SK-N-SH treated with all-trans-retinoic acid at 6 μM for 48 hours (cell line): ENCODE results near the gene FXR2.

ENCODE experiments used
- ATAC-seq: fragments of 200-7000 bp; cut with Tn5 transposase; 3 replicates; pipeline ENCODE4 v1.9.1; 2020; ENCODE audit warnings: mild to moderate bottlenecking, moderate library complexity
- ARNTL ChIP-seq: fragments of 450-650 bp; formaldehyde crosslinking; IDR thresholded peaks from 2 replicates; pipeline ENCODE4 v1.5.0; 2020; ENCODE audit warnings: low read depth, mild to moderate bottlenecking, moderate library complexity, borderline replicate concordance
- BACH2 ChIP-seq: fragments of 250-450 bp; sonication (Bioruptor Pico); IDR thresholded peaks from 2 replicates; pipeline ENCODE4 v1.9.0; 2021; ENCODE audit warnings: mild to moderate bottlenecking, borderline replicate concordance
- ESRRG ChIP-seq: fragments of 250-450 bp; sonication (Bioruptor Pico); IDR thresholded peaks from 2 replicates; pipeline ENCODE4 v1.6.1; 2021; ENCODE audit warnings: mild to moderate bottlenecking
- GLIS3 ChIP-seq: fragments of 250-450 bp; sonication (Bioruptor Pico); IDR thresholded peaks from 2 replicates; pipeline ENCODE4 v1.5.0; 2020; ENCODE audit warnings: mild to moderate bottlenecking, moderate library complexity
- ISL1 ChIP-seq: fragments of 250-450 bp; sonication (Bioruptor Pico); IDR thresholded peaks from 2 replicates; pipeline ENCODE4 v2.1.2; 2022; ENCODE audit warnings: mild to moderate bottlenecking, moderate library complexity
- OSR1 ChIP-seq: fragments of 250-450 bp; sonication (Bioruptor Pico); IDR thresholded peaks from 2 replicates; pipeline ENCODE4 v1.8.0; 2022; ENCODE audit warnings: moderate library complexity, mild to moderate bottlenecking, inconsistent platforms
- PPARA ChIP-seq: fragments of 250-450 bp; sonication (Bioruptor Pico); IDR thresholded peaks from 2 replicates; pipeline ENCODE4 v1.5.0; 2020; ENCODE audit warnings: mild to moderate bottlenecking, borderline replicate concordance
- RARB ChIP-seq: fragments of 250-450 bp; sonication (Bioruptor Pico); IDR thresholded peaks from 2 replicates; pipeline ENCODE4 v1.8.0; 2021; ENCODE audit warnings: mild to moderate bottlenecking, moderate library complexity
- SNAI2 ChIP-seq: fragments of 250-450 bp; sonication (Bioruptor Pico); IDR thresholded peaks from 2 replicates; pipeline ENCODE4 v1.5.0; 2020; ENCODE audit warnings: mild to moderate bottlenecking, moderate library complexity
- TCF4 ChIP-seq: fragments of 250-450 bp; sonication (Bioruptor Pico); IDR thresholded peaks from 2 replicates; pipeline ENCODE4 v1.8.0; 2021; ENCODE audit warnings: mild to moderate bottlenecking, moderate library complexity, borderline replicate concordance
- TOX ChIP-seq: fragments of 250-450 bp; sonication (Bioruptor Pico); IDR thresholded peaks from 2 replicates; pipeline ENCODE4 v1.8.0; 2021; ENCODE audit warnings: mild to moderate bottlenecking, moderate library complexity, borderline replicate concordance
- ZC3H10 ChIP-seq: fragments of 250-450 bp; sonication (Bioruptor Pico); IDR thresholded peaks from 2 replicates; pipeline ENCODE4 v1.5.1; 2021; ENCODE audit warnings: mild to moderate bottlenecking, moderate library complexity
- ZFP3 ChIP-seq: fragments of 250-450 bp; sonication (Bioruptor Pico); IDR thresholded peaks from 2 replicates; pipeline ENCODE4 v1.5.0; 2020; ENCODE audit warnings: mild to moderate bottlenecking, moderate library complexity
- ZFP30 ChIP-seq: fragments of 450-650 bp; formaldehyde crosslinking; IDR thresholded peaks from 2 replicates; pipeline ENCODE4 v1.5.0; 2022; ENCODE audit warnings: mild to moderate bottlenecking, moderate library complexity
- ZNF565 ChIP-seq: fragments of 450-650 bp; formaldehyde crosslinking; conservative IDR thresholded peaks from 2 replicates; pipeline ENCODE4 v1.5.0; 2020; ENCODE audit warnings: low read depth, mild to moderate bottlenecking, moderate library complexity
- ZNF70 ChIP-seq: fragments of 450-650 bp; formaldehyde crosslinking; IDR thresholded peaks from 2 replicates; pipeline ENCODE4 v1.5.0; 2020; ENCODE audit warnings: mild to moderate bottlenecking, moderate library complexity
- ZNF8 ChIP-seq: fragments of 450-650 bp; formaldehyde crosslinking; IDR thresholded peaks from 2 replicates; pipeline ENCODE4 v1.5.0; 2020; ENCODE audit warnings: mild to moderate bottlenecking, moderate library complexity
- TF ChIP-seq, protein P1 (sequence below): fragments of 250-450 bp; sonication (Bioruptor Pico); IDR thresholded peaks from 2 replicates; pipeline ENCODE4 v1.5.1; 2020; ENCODE audit warnings: low read depth, mild to moderate bottlenecking, moderate library complexity
- TF ChIP-seq, protein P2 (sequence below): fragments of 250-450 bp; sonication (Bioruptor Pico); IDR thresholded peaks from 2 replicates; pipeline ENCODE4 v1.5.0; 2020; ENCODE audit warnings: mild to moderate bottlenecking, moderate library complexity
- TF ChIP-seq, protein P3 (sequence below): fragments of 250-450 bp; sonication (Bioruptor Pico); IDR thresholded peaks from 2 replicates; pipeline ENCODE4 v1.8.0; 2020; ENCODE audit warnings: mild to moderate bottlenecking, moderate library complexity, borderline replicate concordance
- TF ChIP-seq, protein P4 (sequence below): fragments of 250-450 bp; sonication (Bioruptor Pico); IDR thresholded peaks from 2 replicates; pipeline ENCODE4 v1.5.1; 2021; ENCODE audit warnings: mild to moderate bottlenecking, moderate library complexity
- TF ChIP-seq, protein P5 (sequence below): fragments of 250-450 bp; sonication (Bioruptor Pico); IDR thresholded peaks from 2 replicates; pipeline ENCODE4 v1.8.0; 2021; ENCODE audit warnings: low read depth, mild to moderate bottlenecking, moderate library complexity, borderline replicate concordance

Gene FXR2

DNA sequence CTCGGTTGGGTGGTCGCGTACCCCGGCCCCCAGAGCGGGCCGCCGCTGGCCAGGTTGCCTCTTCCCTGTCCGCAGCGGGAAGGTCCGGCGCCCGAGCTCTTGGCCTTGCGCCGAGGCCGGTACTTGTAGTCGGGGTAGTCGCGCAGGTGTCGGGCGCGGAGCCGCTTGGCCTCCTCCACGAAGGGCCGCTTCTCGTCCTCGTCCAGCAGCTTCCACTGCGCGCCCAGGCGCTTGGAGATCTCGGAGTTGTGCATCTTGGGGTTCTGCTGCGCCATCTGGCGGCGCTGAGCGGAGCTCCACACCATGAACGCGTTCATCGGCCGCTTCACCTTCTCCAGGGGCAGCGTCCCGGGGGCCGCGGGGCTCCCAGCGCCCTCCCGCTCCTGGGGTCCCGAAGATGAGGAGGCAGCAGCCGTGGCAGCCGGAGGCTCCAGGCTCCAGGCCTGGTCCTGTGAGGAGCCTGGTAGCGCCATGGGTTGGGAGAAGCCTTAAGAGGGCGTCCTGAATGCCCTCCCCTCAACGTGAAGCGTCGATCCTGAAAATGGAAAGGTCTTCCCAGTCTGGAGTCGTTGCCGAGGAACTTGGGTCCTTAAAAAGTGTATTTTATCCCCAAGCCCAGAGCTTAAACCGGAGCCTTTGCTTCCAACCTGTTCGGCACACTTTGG, 25.4 kb downstream of the FXR2 start:
- ATAC-seq: peak; percentile 78
- no peak for TF ChIP-seq TCF4 (CRISPR knock-in tag)
- TF ChIP-seq ZNF565 (CRISPR knock-in tag): no peak
- TF ChIP-seq PPARA (CRISPR knock-in tag): no peak
- no peak for TF ChIP-seq ZC3H10 (CRISPR knock-in tag)
- TF ChIP-seq SNAI2 (CRISPR knock-in tag): no peak
- TF ChIP-seq ESRRG (CRISPR knock-in tag): no peak
- TF ChIP-seq GLIS3 (CRISPR knock-in tag): no peak
- TF ChIP-seq ZNF70 (CRISPR knock-in tag): no peak
- TF ChIP-seq ARNTL: no peak
- TF ChIP-seq, protein P1, sequence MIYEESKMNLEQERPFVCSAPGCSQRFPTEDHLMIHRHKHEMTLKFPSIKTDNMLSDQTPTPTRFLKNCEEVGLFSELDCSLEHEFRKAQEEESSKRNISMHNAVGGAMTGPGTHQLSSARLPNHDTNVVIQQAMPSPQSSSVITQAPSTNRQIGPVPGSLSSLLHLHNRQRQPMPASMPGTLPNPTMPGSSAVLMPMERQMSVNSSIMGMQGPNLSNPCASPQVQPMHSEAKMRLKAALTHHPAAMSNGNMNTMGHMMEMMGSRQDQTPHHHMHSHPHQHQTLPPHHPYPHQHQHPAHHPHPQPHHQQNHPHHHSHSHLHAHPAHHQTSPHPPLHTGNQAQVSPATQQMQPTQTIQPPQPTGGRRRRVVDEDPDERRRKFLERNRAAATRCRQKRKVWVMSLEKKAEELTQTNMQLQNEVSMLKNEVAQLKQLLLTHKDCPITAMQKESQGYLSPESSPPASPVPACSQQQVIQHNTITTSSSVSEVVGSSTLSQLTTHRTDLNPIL (CRISPR knock-in tag): no peak
- TF ChIP-seq ZFP30: no peak
- no peak for TF ChIP-seq RARB (CRISPR knock-in tag)
- TF ChIP-seq, protein P2, sequence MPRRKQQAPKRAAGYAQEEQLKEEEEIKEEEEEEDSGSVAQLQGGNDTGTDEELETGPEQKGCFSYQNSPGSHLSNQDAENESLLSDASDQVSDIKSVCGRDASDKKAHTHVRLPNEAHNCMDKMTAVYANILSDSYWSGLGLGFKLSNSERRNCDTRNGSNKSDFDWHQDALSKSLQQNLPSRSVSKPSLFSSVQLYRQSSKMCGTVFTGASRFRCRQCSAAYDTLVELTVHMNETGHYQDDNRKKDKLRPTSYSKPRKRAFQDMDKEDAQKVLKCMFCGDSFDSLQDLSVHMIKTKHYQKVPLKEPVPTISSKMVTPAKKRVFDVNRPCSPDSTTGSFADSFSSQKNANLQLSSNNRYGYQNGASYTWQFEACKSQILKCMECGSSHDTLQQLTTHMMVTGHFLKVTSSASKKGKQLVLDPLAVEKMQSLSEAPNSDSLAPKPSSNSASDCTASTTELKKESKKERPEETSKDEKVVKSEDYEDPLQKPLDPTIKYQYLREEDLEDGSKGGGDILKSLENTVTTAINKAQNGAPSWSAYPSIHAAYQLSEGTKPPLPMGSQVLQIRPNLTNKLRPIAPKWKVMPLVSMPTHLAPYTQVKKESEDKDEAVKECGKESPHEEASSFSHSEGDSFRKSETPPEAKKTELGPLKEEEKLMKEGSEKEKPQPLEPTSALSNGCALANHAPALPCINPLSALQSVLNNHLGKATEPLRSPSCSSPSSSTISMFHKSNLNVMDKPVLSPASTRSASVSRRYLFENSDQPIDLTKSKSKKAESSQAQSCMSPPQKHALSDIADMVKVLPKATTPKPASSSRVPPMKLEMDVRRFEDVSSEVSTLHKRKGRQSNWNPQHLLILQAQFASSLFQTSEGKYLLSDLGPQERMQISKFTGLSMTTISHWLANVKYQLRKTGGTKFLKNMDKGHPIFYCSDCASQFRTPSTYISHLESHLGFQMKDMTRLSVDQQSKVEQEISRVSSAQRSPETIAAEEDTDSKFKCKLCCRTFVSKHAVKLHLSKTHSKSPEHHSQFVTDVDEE: no peak
- no peak for TF ChIP-seq ZFP3 (CRISPR knock-in tag)
- no peak for TF ChIP-seq OSR1 (CRISPR knock-in tag)
- no peak for TF ChIP-seq TOX (CRISPR knock-in tag)
- no peak for TF ChIP-seq BACH2 (CRISPR knock-in tag)
- TF ChIP-seq, protein P3, sequence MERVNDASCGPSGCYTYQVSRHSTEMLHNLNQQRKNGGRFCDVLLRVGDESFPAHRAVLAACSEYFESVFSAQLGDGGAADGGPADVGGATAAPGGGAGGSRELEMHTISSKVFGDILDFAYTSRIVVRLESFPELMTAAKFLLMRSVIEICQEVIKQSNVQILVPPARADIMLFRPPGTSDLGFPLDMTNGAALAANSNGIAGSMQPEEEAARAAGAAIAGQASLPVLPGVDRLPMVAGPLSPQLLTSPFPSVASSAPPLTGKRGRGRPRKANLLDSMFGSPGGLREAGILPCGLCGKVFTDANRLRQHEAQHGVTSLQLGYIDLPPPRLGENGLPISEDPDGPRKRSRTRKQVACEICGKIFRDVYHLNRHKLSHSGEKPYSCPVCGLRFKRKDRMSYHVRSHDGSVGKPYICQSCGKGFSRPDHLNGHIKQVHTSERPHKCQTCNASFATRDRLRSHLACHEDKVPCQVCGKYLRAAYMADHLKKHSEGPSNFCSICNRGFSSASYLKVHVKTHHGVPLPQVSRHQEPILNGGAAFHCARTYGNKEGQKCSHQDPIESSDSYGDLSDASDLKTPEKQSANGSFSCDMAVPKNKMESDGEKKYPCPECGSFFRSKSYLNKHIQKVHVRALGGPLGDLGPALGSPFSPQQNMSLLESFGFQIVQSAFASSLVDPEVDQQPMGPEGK (CRISPR knock-in tag): no peak
- TF ChIP-seq, protein P4, sequence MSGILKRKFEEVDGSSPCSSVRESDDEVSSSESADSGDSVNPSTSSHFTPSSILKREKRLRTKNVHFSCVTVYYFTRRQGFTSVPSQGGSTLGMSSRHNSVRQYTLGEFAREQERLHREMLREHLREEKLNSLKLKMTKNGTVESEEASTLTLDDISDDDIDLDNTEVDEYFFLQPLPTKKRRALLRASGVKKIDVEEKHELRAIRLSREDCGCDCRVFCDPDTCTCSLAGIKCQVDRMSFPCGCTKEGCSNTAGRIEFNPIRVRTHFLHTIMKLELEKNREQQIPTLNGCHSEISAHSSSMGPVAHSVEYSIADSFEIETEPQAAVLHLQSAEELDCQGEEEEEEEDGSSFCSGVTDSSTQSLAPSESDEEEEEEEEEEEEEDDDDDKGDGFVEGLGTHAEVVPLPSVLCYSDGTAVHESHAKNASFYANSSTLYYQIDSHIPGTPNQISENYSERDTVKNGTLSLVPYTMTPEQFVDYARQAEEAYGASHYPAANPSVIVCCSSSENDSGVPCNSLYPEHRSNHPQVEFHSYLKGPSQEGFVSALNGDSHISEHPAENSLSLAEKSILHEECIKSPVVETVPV (CRISPR knock-in tag): no peak
- no peak for TF ChIP-seq ISL1 (CRISPR knock-in tag)
- TF ChIP-seq, all 23 proteins: peak for 0

DNA sequence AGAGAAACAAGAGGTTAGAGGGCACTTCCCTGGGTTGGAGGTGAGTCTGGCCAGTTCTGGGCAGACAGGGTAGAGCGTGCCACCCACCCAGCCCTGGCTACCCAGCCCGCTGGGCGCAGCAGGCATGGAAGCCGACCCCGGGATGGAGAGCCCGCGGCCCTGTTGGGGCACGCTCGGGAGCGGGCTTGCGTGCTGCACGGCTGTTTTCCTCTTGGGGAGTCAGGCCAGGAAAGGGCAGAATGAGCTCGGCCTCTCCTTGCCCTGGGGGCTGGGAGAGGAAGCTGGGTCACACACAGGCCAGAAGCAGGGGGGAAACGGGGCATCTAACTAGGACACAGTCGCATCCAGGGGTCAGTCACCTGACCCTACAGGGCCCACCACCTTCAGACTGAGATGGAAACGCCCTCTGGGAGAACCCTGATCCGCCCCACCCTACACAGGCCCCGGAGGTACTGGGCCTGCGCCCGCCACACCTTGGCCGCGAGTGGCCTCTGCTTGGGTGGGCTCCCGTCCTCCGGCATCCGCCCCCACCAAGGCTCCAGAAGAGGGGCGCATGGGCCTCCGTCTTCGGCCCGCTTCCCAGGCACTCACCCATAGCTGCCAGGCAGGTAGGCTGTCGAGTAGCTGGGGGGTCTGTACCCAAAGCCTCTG, 26.0 kb downstream of the FXR2 start:
- TF ChIP-seq, protein P5, sequence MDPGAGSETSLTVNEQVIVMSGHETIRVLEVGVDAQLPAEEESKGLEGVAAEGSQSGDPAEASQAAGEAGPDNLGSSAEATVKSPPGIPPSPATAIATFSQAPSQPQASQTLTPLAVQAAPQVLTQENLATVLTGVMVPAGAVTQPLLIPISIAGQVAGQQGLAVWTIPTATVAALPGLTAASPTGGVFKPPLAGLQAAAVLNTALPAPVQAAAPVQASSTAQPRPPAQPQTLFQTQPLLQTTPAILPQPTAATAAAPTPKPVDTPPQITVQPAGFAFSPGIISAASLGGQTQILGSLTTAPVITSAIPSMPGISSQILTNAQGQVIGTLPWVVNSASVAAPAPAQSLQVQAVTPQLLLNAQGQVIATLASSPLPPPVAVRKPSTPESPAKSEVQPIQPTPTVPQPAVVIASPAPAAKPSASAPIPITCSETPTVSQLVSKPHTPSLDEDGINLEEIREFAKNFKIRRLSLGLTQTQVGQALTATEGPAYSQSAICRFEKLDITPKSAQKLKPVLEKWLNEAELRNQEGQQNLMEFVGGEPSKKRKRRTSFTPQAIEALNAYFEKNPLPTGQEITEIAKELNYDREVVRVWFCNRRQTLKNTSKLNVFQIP (CRISPR knock-in tag): no peak
- no peak for TF ChIP-seq ZFP3 (CRISPR knock-in tag)
- TF ChIP-seq GLIS3 (CRISPR knock-in tag): no peak
- TF ChIP-seq TOX (CRISPR knock-in tag): no peak
- no peak for TF ChIP-seq ZNF8 (CRISPR knock-in tag)
- no peak for TF ChIP-seq OSR1 (CRISPR knock-in tag)
- ATAC-seq: no peak
